ENCODE data around the gene DCUN1D2. TPM values are rescaled to one million over a fixed set of nuclear protein-coding genes. Genes with fewer than 3 reads are reported as not detected.

Gene DCUN1D2
- total RNA-seq, 1 donor from 2014 or later: 24.6 TPM

GRCh38 chr13:113420833-113421600 is 69.5 kb downstream of the DCUN1D2 start:
- H3K9me3 ChIP-seq: no peaks in the 10 kb centered on the region
- TF ChIP-seq CTCF (IDR thresholded peaks at IDR 0.05): no peak
- ATAC-seq (peak; percentile 7), DNase-seq (peak; percentile 58)
- peaks cover 5% of the 10 kb centered on the region for H3K27me3 ChIP-seq
- no peaks in the 10 kb centered on the region for H3K36me3 ChIP-seq
- H3K4me1 ChIP-seq: no peaks in the 10 kb centered on the region
- no peak overlapping the region for H3K27ac ChIP-seq
- no peak overlapping the region for H3K4me3 ChIP-seq
- intact Hi-C loops (cut with DNase I): no loop called here

GRCh38 chr13:113420232-113420631 is 70.3 kb downstream of the DCUN1D2 start:
- peaks cover 7% of the 10 kb centered on the region for H3K27me3 ChIP-seq
- no peak overlapping the region for H3K27ac ChIP-seq
- H3K4me1 ChIP-seq: no peaks in the 10 kb centered on the region
- intact Hi-C loops (cut with DNase I): no loop called here
- no peak for TF ChIP-seq CTCF (IDR thresholded peaks at IDR 0.05)
- H3K4me3 ChIP-seq: no peak overlapping the region
- no peaks in the 10 kb centered on the region for H3K9me3 ChIP-seq
- DNase-seq (no peak), ATAC-seq (no peak)
- no peaks in the 10 kb centered on the region for H3K36me3 ChIP-seq

- ATAC-seq: no peak
- no peaks in the 10 kb centered on the region for H3K36me3 ChIP-seq
- no peak for DNase-seq
- H3K9me3 ChIP-seq: no peaks in the 10 kb centered on the region
- H3K27ac ChIP-seq: no peak overlapping the region
- H3K4me1 ChIP-seq: no peaks in the 10 kb centered on the region
- peaks cover 11% of the 10 kb centered on the region for H3K27me3 ChIP-seq
- no peak for TF ChIP-seq CTCF (IDR thresholded peaks at IDR 0.05)
- no peak overlapping the region for H3K4me3 ChIP-seq
- intact Hi-C loops (cut with DNase I): no loop called here
Observed at GRCh38 chr13:113419531-113420193, 70.8 kb downstream of the DCUN1D2 start.

GRCh38 chr13:113418722-113419049 is 71.8 kb downstream of the DCUN1D2 start:
- H3K27ac ChIP-seq: no peak overlapping the region
- TF ChIP-seq CTCF (IDR thresholded peaks at IDR 0.05): no peak
- peaks cover 11% of the 10 kb centered on the region for H3K27me3 ChIP-seq
- intact Hi-C loops (cut with DNase I): no loop called here
- DNase-seq (no peak), ATAC-seq (no peak)
- H3K36me3 ChIP-seq: no peaks in the 10 kb centered on the region
- no peaks in the 10 kb centered on the region for H3K4me1 ChIP-seq
- no peak overlapping the region for H3K4me3 ChIP-seq
- no peaks in the 10 kb centered on the region for H3K9me3 ChIP-seq

GRCh38 chr13:113417836-113418721 is 72.4 kb downstream of the DCUN1D2 start:
- no peaks in the 10 kb centered on the region for H3K36me3 ChIP-seq
- no peak overlapping the region for H3K4me3 ChIP-seq
- no peak for TF ChIP-seq CTCF (IDR thresholded peaks at IDR 0.05)
- peak; percentile 15 for ATAC-seq
- H3K27me3 ChIP-seq: peaks cover 11% of the 10 kb centered on the region
- no peaks in the 10 kb centered on the region for H3K4me1 ChIP-seq
- peak; percentile 54 for DNase-seq
- no peak overlapping the region for H3K27ac ChIP-seq
- H3K9me3 ChIP-seq: no peaks in the 10 kb centered on the region
- intact Hi-C loops (cut with DNase I): no loop called here
